GM12878 (cell line): ENCODE measurements around the gene ST3GAL5.

Experiments used
- BMI1 ChIP-seq: fragments of 450-650 bp; IDR thresholded peaks from 2 replicates; pipeline ENCODE4 v1.6.1; 2016; ENCODE audit warnings: mild to moderate bottlenecking, moderate library complexity, borderline replicate concordance
- CTCF ChIP-seq, 3 experiments: IDR thresholded peaks in 2 of 3; conservative IDR thresholded peaks in 1 of 3; 2 replicates each; pipeline ENCODE4 v1.5.1; 2011; ENCODE audit warnings: low read depth in 3 of 3, low read length in 3 of 3, mild to moderate bottlenecking in 3 of 3, control low read depth in 2 of 3, moderate library complexity in 2 of 3, inconsistent platforms in 1 of 3, mixed read lengths in 1 of 3; ENCODE audit not compliant: control insufficient read depth in 2 of 3, insufficient read depth in 1 of 3; ENCODE audit errors: extremely low read depth in 1 of 3
- FOXM1 ChIP-seq: IDR thresholded peaks from 2 replicates; pipeline ENCODE4 v1.6.1; 2012; ENCODE audit warnings: low read depth, mild to moderate bottlenecking, inconsistent platforms, low read length, moderate library complexity
- GATAD2B ChIP-seq: fragments of 450-650 bp; conservative IDR thresholded peaks from 2 replicates; pipeline ENCODE4 v1.6.1; 2017; ENCODE audit warnings: low read depth, mild to moderate bottlenecking, moderate library complexity
- MXI1 ChIP-seq: fragments of 150-350 bp; IDR thresholded peaks from 2 replicates; pipeline ENCODE4 v1.6.1; 2011; ENCODE audit warnings: low read depth, mild to moderate bottlenecking, inconsistent platforms, low read length, improper control_type of control experiment
- SMC3 ChIP-seq: IDR thresholded peaks from 2 replicates; pipeline ENCODE4 v1.6.1; 2011; ENCODE audit warnings: low read length, improper control_type of control experiment, borderline replicate concordance
- USF2 ChIP-seq: IDR thresholded peaks from 2 replicates; pipeline ENCODE4 v1.6.1; 2011; ENCODE audit warnings: low read depth, low read length, improper control_type of control experiment, borderline replicate concordance
- ZZZ3 ChIP-seq: IDR thresholded peaks from 2 replicates; pipeline ENCODE4 v1.6.1; 2011; ENCODE audit warnings: low read depth; ENCODE audit not compliant: control insufficient read depth, insufficient read length

- no peak for TF ChIP-seq SMC3
- TF ChIP-seq USF2: no peak
- no peak for TF ChIP-seq ZZZ3
- TF ChIP-seq BMI1: no peak
- TF ChIP-seq CTCF (IDR thresholded peaks at IDR 0.05 in 2 of 3, conservative IDR thresholded peaks at IDR 0.05 in 1 of 3; ENCODE audit: control insufficient read depth in 2 of 3, extremely low read depth in 1 of 3, insufficient read depth in 1 of 3, low read depth in 3 of 3, low read length in 3 of 3): no peak
- no peak for TF ChIP-seq MXI1
- TF ChIP-seq GATAD2B: no peak
- TF ChIP-seq FOXM1: no peak
Measured at GRCh38 chr2:85838181-85838580, 50.6 kb downstream of the ST3GAL5 start.
